ENCODE measurements around the gene ASTN2.
"Not testable (repeated sequence)": the region's sequence is repeated elsewhere in the genome, so short reads cannot be mapped to it uniquely, and the experiment has no call there.

ASTN2 gene

GRCh38 chr9:117074784-117075520 lies 339.9 kb downstream of the ASTN2 start:
- no peak for DNase-seq (ENCODE audit: low read depth)

DNA sequence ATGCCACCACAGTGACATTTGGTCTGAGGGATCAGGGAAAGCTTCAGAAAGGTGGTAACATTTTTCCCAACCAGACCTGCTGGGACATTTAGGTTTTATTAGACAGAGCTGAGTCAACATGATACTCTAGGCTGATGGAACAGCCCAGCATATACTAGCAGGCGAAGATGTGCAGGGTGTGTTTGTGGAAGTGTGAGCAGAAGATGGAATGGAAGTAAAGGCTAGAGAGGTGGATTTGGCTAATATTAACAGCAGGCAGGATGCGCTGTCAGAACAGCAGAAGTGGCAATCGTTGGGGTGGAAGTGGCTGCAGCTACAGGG lies 340.6 kb downstream of the ASTN2 start:
- no peak for DNase-seq (ENCODE audit: low read depth)

DNA sequence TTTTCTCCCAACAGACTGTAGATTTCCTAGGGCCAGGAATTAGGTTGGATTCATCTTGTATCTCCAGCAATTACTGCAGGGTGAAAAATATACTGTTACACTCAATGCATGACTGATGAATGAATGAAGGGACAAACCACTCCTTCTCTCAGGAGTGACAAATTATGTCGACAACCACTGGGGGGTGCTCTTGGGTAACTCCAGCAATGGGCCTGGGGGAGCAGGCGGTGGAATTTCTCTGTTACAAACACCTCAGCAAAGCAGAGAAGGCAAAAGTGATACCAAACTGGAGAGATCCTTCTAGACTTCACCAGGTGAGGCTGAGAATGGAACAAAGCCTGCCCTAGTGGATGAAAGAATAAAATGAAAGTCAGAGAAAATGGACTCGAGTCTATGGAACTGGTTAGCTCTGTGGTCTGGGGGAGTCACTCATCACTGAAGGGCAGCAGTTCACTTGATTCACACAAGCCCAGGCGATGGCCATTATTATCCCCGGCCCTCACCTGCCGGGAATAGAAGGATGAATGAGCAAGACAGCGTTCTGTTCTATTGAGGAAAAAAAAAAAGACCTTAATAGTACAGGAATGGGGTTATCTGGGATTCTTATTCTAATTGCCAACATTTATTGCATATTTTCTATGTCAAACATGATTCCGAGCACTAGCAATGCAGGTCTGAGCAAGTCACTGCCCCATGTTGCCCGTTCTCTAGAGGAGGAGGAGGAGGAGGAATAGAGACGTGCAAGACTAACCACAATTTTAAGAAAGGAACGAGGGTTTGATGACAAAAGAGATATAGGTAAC lies 341.1 kb downstream of the ASTN2 start:
- no peak for DNase-seq (ENCODE audit: low read depth)

DNA sequence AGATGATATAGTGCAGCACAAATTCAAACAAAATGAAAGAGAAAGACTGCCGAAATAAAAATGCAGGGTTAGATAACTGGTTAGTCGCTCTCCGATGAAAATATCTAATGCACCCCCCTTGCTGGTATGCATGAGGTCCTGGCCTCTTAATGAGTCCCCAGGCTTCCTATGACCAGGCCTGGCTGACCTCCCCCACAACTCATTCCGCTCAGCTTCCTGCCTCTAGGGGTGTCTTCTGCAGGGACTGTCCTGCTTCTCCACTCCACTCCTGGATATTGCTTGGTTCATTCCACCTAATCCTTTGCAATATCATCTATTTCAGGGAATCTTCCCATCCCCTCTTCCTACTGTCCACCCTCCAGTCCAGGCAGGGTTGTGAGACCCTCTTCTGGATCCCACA lies 341.8 kb downstream of the ASTN2 start:
- DNase-seq (ENCODE audit: low read depth): no peak

DNA sequence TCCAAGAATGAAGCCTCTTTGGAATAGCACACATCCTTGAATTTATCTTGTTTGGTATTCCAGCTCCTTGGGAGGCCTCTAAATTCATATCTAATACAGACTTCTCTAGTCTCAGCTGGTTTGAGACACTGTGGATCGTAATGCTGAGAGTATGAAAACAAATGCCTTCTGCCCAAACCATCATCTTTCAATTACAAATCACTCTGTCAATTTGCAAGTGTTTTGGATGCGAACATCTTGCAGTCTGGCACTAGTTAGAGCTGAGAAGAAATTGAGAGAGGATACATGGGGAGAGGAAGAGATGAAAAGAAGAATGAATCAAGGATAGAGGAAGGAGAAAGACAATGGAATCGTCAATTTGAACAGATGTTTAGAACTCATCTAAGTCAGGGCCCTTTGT lies 342.6 kb downstream of the ASTN2 start:
- DNase-seq (ENCODE audit: low read depth): no peak

- DNase-seq (ENCODE audit: low read depth): not testable (repeated sequence)
These were observed 343.1 kb downstream of the ASTN2 start for GRCh38 chr9:117071673-117072207.

GRCh38 chr9:117063721-117064471 lies 351.0 kb downstream of the ASTN2 start:
- no peak for DNase-seq (ENCODE audit: low read depth)

GRCh38 chr9:117060963-117061362 lies 353.9 kb downstream of the ASTN2 start:
- DNase-seq (ENCODE audit: low read depth): no peak

DNA sequence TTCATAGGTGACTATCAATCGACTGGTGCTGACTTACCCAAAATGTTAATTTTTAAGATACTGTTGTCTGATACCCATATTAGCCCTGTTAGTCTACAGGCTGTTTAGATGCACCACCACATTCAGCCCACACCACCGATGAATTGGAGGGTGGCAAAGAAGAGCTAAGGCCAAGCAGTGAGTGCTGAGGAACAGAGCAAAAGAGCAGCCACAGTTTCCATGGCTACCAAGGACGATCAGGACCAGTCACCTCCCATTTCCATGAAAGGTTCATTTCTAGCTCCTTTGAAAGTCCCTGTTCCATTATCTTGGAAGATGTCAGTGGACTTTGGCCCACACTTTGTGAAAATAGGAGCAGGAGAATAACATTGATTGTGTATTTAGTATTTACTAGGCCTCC lies 364.9 kb downstream of the ASTN2 start:
- DNase-seq (ENCODE audit: low read depth): no peak

- no peak for DNase-seq (ENCODE audit: low read depth)
These were observed 368.1 kb downstream of the ASTN2 start for GRCh38 chr9:117046666-117047327.

DNA sequence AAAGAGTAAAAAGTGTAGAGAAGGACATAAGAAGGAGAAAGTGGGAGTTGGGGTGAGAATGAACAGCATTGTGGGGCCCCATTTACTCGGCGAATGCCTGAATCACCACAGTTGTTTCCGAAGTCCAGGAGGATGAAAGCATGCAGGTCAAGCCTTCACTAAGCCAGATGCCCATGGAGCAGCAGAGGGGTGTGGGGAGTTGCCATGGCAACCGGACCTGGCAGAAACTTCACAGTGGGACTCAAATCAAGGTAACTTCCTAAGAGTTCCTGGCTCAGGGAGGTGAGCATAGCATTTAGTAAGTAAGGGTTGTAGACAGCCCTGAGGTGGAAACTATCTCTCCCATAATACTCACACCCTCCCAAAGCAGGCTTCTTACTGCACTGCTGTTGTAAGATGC lies 370.6 kb downstream of the ASTN2 start:
- no peak for DNase-seq (ENCODE audit: low read depth)

DNA sequence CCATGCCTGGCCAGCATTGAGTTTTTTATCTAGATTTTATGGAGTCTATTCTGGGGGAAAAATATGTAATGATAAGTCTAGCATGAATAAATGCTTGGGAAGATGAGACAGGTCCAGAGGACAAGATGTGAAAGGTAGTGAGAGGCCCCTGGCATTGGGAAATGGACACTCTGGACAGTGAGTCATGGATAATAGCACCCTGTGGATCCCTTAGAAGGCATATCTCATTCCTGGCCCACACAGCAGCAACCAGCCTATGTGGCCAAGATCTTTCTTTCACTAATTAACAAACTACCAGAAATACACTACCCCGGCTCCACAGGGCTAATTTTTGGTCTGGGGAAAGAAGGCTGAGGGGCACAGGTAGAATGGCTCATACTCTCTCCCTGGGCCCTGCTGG lies 371.7 kb downstream of the ASTN2 start:
- no peak for DNase-seq (ENCODE audit: low read depth)

- DNase-seq (ENCODE audit: low read depth): no peak
These were observed 379.3 kb downstream of the ASTN2 start for GRCh38 chr9:117035546-117035945.

DNA sequence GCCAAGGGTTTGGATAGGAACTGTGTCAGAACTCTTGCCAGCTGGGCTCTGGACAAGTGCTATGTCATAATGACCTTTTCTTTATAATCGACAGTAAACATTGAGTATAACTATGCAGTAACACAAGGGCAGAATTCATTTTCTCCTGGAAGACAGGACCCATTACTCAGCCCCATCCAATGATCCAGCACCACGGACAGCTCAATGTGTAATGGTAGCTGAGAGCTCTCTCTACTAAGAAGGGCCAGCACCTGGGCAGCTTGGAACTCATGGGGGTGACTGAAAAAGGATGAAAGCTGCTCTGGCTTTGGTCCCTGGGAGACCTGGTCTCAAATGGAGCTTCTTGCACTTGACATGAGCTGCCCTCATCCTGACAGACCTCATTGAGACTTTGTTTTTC lies 380.0 kb downstream of the ASTN2 start:
- DNase-seq (ENCODE audit: low read depth): no peak

DNA sequence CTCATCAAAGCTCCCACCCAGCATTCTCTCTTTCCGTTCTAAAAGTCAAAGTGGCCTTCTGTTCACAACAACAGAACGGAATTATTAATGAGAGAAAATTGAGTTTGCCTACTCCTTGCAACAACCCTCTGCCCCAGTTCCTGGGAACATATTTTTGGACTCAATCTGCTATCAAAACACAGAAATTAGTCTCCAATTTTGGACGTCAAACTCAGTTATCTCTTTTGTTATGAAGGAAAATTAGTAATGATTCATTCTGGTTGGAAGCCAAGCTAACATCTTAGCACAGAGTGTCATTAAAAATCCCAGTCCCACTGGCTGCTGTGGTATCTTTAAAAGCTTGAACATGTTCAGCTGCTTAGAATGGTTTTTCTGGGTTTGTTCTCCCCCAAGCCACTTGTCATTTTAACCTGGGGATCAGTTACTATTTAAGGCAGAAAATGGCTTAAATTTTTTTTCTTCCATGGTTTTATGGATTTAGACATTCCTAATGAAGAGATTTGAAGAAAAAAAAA lies 384.5 kb downstream of the ASTN2 start:
- DNase-seq (ENCODE audit: low read depth): no peak

- DNase-seq (ENCODE audit: low read depth): no peak
These were observed 385.5 kb downstream of the ASTN2 start for GRCh38 chr9:117029341-117029740.

GRCh38 chr9:117028103-117028858 lies 386.6 kb downstream of the ASTN2 start:
- no peak for DNase-seq (ENCODE audit: low read depth)

DNA sequence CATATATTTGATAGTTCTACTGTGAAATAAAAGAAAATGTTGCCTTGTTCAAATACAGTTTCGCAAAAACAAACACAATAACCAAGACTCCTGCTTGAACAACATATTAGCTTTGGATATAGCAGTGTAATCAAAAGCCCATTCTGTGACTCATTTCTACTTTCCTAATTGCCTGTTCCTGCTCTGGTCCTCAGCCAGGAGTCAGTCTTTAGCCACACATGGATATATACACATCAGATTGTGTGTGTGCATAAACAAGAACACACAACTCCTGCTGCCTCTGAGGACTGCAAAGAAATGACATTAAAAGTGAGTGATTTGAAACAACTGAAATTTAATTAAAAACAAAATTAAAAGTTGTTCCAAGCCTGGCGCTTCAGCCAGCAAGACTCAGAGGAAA lies 393.0 kb downstream of the ASTN2 start:
- DNase-seq (ENCODE audit: low read depth): no peak

DNA sequence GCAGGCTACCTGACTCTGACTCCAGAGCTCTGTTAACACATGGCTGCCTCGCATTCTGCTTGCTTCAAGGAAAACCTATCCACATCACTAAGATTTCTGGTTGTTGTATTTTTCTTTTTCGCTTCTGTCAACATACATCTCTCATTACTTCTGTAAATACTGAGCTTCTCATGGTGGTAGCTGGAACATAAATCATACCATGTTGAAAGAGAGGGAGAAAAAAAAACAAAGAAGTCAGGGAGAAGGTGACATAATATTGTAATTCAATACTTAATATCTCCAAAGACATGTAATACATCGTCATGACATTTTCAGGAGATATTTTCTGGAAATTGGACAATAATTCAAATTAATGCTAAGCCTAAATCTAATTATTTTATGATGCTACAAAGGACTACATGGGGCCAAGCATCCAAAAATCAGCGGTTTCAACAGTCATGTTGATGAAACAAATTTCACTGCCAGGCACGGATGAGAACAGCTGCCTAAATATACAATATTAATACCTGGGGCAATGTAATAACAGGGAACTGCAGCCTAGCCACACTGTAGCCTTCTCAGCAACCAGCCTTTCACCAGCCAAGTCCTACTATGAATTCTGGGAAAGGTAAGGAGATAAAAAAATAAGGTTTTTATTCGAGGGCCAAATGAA lies 395.8 kb downstream of the ASTN2 start:
- no peak for DNase-seq (ENCODE audit: low read depth)

GRCh38 chr9:117017414-117017985 lies 397.4 kb downstream of the ASTN2 start:
- no peak for DNase-seq (ENCODE audit: low read depth)

Data from stimulated activated CD4-positive, alpha-beta T cell treated with anti-CD3 and anti-CD28 coated beads, Interleukin-2, amount 100 ng/mL, for 4 hours (primary cell).